ENCODE measurements around the gene OR2AG1. TPM values are rescaled to one million over a fixed set of nuclear protein-coding genes. Genes with fewer than 3 reads are reported as not detected.
"Not testable (repeated sequence)": the region's sequence is repeated elsewhere in the genome, so short reads cannot be mapped to it uniquely, and the experiment has no call there.

OR2AG1 gene
- total RNA-seq, 2 donors from 2014 or later: not detected

- intact Hi-C loops (cut with DNase I, micrococcal nuclease): no loop called here
- no peak for DNase-seq
- ATAC-seq: no peak
These were observed 4.3 kb upstream of the OR2AG1 start for GRCh38 chr11:6778518-6778917.

- ATAC-seq (no peak), DNase-seq (no peak)
- intact Hi-C loops (cut with DNase I, micrococcal nuclease): no loop called here
These were observed 2.0 kb upstream of the OR2AG1 start for GRCh38 chr11:6780829-6781228.

GRCh38 chr11:6790546-6790945, 7.7 kb downstream of the OR2AG1 start:
- intact Hi-C loops (cut with DNase I, micrococcal nuclease): no loop called here
- no peak for ATAC-seq

GRCh38 chr11:6794639-6795038, 11.8 kb downstream of the OR2AG1 start:
- intact Hi-C loops (cut with DNase I, micrococcal nuclease): no loop called here
- ATAC-seq: no peak
- DNase-seq: no peak

More at GRCh38 chr11:6790546-6790945, 7.7 kb downstream of the OR2AG1 start:
- no peak for DNase-seq

GRCh38 chr11:6799402-6799801, 16.6 kb downstream of the OR2AG1 start, which contains the start of gene OR6A2:
OR6A2 (minus strand) TSS chr11:6799689; CDS start chr11:6795708, 3,981 bp downstream.
- no peak for ATAC-seq
- intact Hi-C loops (cut with DNase I, micrococcal nuclease): no loop called here
- DNase-seq: no peak

- DNase-seq; intact Hi-C loops (cut with DNase I, micrococcal nuclease); ATAC-seq: not testable (repeated sequence)
These were observed 18.3 kb downstream of the OR2AG1 start for GRCh38 chr11:6801075-6801474.

GRCh38 chr11:6812390-6813005, 29.7 kb downstream of the OR2AG1 start:
- intact Hi-C loops (cut with DNase I, micrococcal nuclease): no loop called here
- ATAC-seq: peak; percentile 57
- DNase-seq: peak in 1 of 2 donors; percentile 11

- intact Hi-C loops (cut with DNase I, micrococcal nuclease): no loop called here
- DNase-seq (no peak), ATAC-seq (no peak)
These were observed 30.8 kb downstream of the OR2AG1 start for GRCh38 chr11:6813656-6814055.

GRCh38 chr11:6817694-6818093, 34.9 kb downstream of the OR2AG1 start:
- intact Hi-C loops (cut with DNase I, micrococcal nuclease): no loop called here
- ATAC-seq (no peak), DNase-seq (no peak)

GRCh38 chr11:6818967-6819366, 36.1 kb downstream of the OR2AG1 start:
- no peak for ATAC-seq
- intact Hi-C loops (cut with DNase I, micrococcal nuclease): no loop called here
- DNase-seq: no peak

GRCh38 chr11:6824136-6824823, 41.5 kb downstream of the OR2AG1 start:
- ATAC-seq (no peak), DNase-seq (no peak)

GRCh38 chr11:6825231-6825744, 42.5 kb downstream of the OR2AG1 start:
- DNase-seq: no peak
- no peak for ATAC-seq
- intact Hi-C loops (cut with DNase I, micrococcal nuclease): no loop called here

More at GRCh38 chr11:6824136-6824823, 41.5 kb downstream of the OR2AG1 start:
- intact Hi-C loops (cut with DNase I, micrococcal nuclease): no loop called here

- no peak for ATAC-seq
- DNase-seq: no peak
- intact Hi-C loops (cut with DNase I, micrococcal nuclease): no loop called here
These were observed 45.3 kb downstream of the OR2AG1 start for GRCh38 chr11:6828103-6828502.

GRCh38 chr11:6833356-6833755, 50.5 kb downstream of the OR2AG1 start:
- intact Hi-C loops (cut with DNase I, micrococcal nuclease): no loop called here
- no peak for DNase-seq

GRCh38 chr11:6834021-6834420, 51.2 kb downstream of the OR2AG1 start:
- DNase-seq (no peak), ATAC-seq (no peak)
- intact Hi-C loops (cut with DNase I, micrococcal nuclease): no loop called here

More at GRCh38 chr11:6833356-6833755, 50.5 kb downstream of the OR2AG1 start:
- ATAC-seq: no peak

Other genes starting within 250 kb of the OR2AG1 start
- 10 to 100 TPM; 16.5 to 16.8 TPM for gene RRP8, start 179.4 kb upstream of the OR2AG1 start, total RNA-seq
- 100 to 1,000 TPM in 1 of 2 donors, 10 to 100 TPM in 1; 92.7 to 149 TPM for gene ILK, start 179.2 kb upstream of the OR2AG1 start, total RNA-seq
- gene TAF10, start 170.8 kb upstream of the OR2AG1 start, total RNA-seq: 100 to 1,000 TPM; 113 to 146 TPM
- gene TPP1, start 163.6 kb upstream of the OR2AG1 start, total RNA-seq: 100 to 1,000 TPM in 1 of 2 donors, 10 to 100 TPM in 1; 71.7 to 105 TPM
- gene DCHS1, start 127.2 kb upstream of the OR2AG1 start, total RNA-seq: 1 to 10 TPM; 2.8 to 7.6 TPM
- 10 to 100 TPM; 24.7 to 29.9 TPM for gene MRPL17, start 99.7 kb upstream of the OR2AG1 start, total RNA-seq
- gene OR2AG2, start 11.0 kb upstream of the OR2AG1 start, total RNA-seq: under 1 TPM; 0.11 to 0.21 TPM
- gene OR6A2, start 16.7 kb downstream of the OR2AG1 start, total RNA-seq: under 1 TPM; 0.08 to 0.43 TPM
- gene OR10A5, start 62.7 kb downstream of the OR2AG1 start, total RNA-seq: not detected
- not detected for gene OR10A2, start 80.0 kb downstream of the OR2AG1 start, total RNA-seq
- gene OR10A4, start 93.6 kb downstream of the OR2AG1 start, total RNA-seq: not detected
- 1 to 10 TPM in 1 of 2 donors, under 1 TPM in 1; 0.22 to 1.0 TPM for gene OR2D2, start 109.5 kb downstream of the OR2AG1 start, total RNA-seq
- not detected for gene OR2D3, start 138.0 kb downstream of the OR2AG1 start, total RNA-seq
- 1 to 10 TPM; 3.8 to 5.6 TPM for gene ZNF215, start 143.4 kb downstream of the OR2AG1 start, total RNA-seq
- 1 to 10 TPM; 1.8 to 2.0 TPM for gene ZNF214, start 237.3 kb downstream of the OR2AG1 start, total RNA-seq
- gene NLRP14, start 237.5 kb downstream of the OR2AG1 start, total RNA-seq: under 1 TPM; 0.14 to 0.24 TPM